HG03196 (cell line): ENCODE data around the gene RTP1.
"Not testable (repeated sequence)": the region's sequence is repeated elsewhere in the genome, so short reads cannot be mapped to it uniquely, and the experiment has no call there.

Source experiments
- ATAC-seq: cut with Tn5 transposase; IDR thresholded peaks from one replicate; pipeline ENCODE4 v1.9.1; 2021; ENCODE audit not compliant: unreplicated experiment

Gene RTP1

GRCh38 chr3:187197335-187197649, at the start of gene RTP1:
TSS of gene RTP1 (plus strand) at chr3:187197486. CDS start at chr3:187197516, 30 bp downstream.
- no peak for ATAC-seq

- no peak for ATAC-seq
Observed at GRCh38 chr3:187150186-187150585, 47.1 kb upstream of the RTP1 start.

- ATAC-seq = no peak
Observed at GRCh38 chr3:187150599-187150998, 46.7 kb upstream of the RTP1 start.

- ATAC-seq = no peak
Observed at GRCh38 chr3:187161556-187161955, 35.7 kb upstream of the RTP1 start.

- ATAC-seq = no peak
Observed at GRCh38 chr3:187162265-187162953, 34.9 kb upstream of the RTP1 start.

GRCh38 chr3:187165144-187165543, 32.1 kb upstream of the RTP1 start:
- ATAC-seq = no peak

- ATAC-seq = no peak
Observed at GRCh38 chr3:187166750-187167149, 30.5 kb upstream of the RTP1 start.

GRCh38 chr3:187167777-187168176, 29.5 kb upstream of the RTP1 start:
- ATAC-seq = no peak

- no peak for ATAC-seq
Observed at GRCh38 chr3:187169231-187169960, 27.9 kb upstream of the RTP1 start.

GRCh38 chr3:187170911-187171310, 26.4 kb upstream of the RTP1 start:
- not testable (repeated sequence) for ATAC-seq

- ATAC-seq = no peak
Observed at GRCh38 chr3:187172929-187173328, 24.4 kb upstream of the RTP1 start.

GRCh38 chr3:187181454-187182170, 15.7 kb upstream of the RTP1 start:
- ATAC-seq = no peak

GRCh38 chr3:187183210-187183862, 13.9 kb upstream of the RTP1 start:
- peak; percentile 58 for ATAC-seq

- no peak for ATAC-seq
Observed at GRCh38 chr3:187183903-187184302, 13.4 kb upstream of the RTP1 start.

- no peak for ATAC-seq
Observed at GRCh38 chr3:187185759-187186158, 11.5 kb upstream of the RTP1 start.

GRCh38 chr3:187186375-187186774, 10.9 kb upstream of the RTP1 start:
- ATAC-seq = no peak

- no peak for ATAC-seq
Observed at GRCh38 chr3:187186801-187187421, 10.4 kb upstream of the RTP1 start.

- no peak for ATAC-seq
Observed at GRCh38 chr3:187188931-187189330, 8.4 kb upstream of the RTP1 start.

GRCh38 chr3:187191271-187191670, 6.0 kb upstream of the RTP1 start:
- no peak for ATAC-seq

- ATAC-seq = no peak
Observed at GRCh38 chr3:187193181-187193580, 4.1 kb upstream of the RTP1 start.
